PFSK-1 (cell line): Measurements from ENCODE around the gene RAB3C.

Experiments
- FOXP2 ChIP-seq: optimal IDR thresholded peaks from 2 replicates; pipeline ENCODE3; 2011; ENCODE audit warnings: borderline replicate concordance, control low read depth, inconsistent platforms; ENCODE audit not compliant: insufficient read depth; ENCODE audit errors: extremely low read length, extremely low read depth
- POLR2AphosphoS5 ChIP-seq: IDR thresholded peaks from 2 replicates; pipeline ENCODE4 v1.6.1; 2012; ENCODE audit warnings: low read depth, mild to moderate bottlenecking, control low read depth, low read length, moderate library complexity
- SIN3A ChIP-seq: IDR thresholded peaks from 2 replicates; pipeline ENCODE4 v1.6.1; 2012; ENCODE audit warnings: mild to moderate bottlenecking, low read length, moderate library complexity, borderline replicate concordance; ENCODE audit not compliant: insufficient read depth
- TAF1 ChIP-seq: IDR thresholded peaks from 2 replicates; pipeline ENCODE4 v1.6.1; 2012; ENCODE audit warnings: low read length, control low read depth, borderline replicate concordance; ENCODE audit not compliant: insufficient read depth
- TF ChIP-seq, protein P1 (sequence below), 2 experiments: IDR thresholded peaks; 2 replicates each; pipeline versions ENCODE4 v1.6.1 to v1.8.0; 2011 to 2012; ENCODE audit warnings: low read depth in 2 of 2, low read length in 2 of 2, control low read depth in 1 of 2, inconsistent platforms in 1 of 2, mild to moderate bottlenecking in 1 of 2, moderate library complexity in 1 of 2; ENCODE audit not compliant: insufficient read depth in 1 of 2

Gene RAB3C

DNA sequence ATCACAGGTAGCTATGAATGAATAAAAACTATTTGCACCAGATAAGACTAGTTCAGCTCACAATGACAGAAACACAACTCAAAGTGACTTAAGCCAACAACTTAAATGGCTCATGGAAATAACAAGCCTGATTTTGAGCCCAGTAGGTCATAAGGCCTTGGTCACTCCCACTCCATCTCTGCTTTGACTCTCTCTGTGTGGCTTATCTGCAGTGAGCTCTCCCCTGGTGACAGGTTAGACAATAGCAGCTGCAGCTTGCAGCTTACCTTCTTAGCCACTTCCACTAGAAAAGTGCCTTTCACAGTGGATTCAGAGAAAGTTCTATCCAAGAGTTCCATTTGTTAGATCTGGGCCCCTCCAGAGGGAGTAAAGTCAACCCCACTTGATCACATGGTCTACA lies 315.7 kb downstream of the RAB3C start:
- TF ChIP-seq FOXP2 (no peak), TAF1 (no peak), SIN3A (no peak), POLR2AphosphoS5 (no peak)
- TF ChIP-seq, protein P1, sequence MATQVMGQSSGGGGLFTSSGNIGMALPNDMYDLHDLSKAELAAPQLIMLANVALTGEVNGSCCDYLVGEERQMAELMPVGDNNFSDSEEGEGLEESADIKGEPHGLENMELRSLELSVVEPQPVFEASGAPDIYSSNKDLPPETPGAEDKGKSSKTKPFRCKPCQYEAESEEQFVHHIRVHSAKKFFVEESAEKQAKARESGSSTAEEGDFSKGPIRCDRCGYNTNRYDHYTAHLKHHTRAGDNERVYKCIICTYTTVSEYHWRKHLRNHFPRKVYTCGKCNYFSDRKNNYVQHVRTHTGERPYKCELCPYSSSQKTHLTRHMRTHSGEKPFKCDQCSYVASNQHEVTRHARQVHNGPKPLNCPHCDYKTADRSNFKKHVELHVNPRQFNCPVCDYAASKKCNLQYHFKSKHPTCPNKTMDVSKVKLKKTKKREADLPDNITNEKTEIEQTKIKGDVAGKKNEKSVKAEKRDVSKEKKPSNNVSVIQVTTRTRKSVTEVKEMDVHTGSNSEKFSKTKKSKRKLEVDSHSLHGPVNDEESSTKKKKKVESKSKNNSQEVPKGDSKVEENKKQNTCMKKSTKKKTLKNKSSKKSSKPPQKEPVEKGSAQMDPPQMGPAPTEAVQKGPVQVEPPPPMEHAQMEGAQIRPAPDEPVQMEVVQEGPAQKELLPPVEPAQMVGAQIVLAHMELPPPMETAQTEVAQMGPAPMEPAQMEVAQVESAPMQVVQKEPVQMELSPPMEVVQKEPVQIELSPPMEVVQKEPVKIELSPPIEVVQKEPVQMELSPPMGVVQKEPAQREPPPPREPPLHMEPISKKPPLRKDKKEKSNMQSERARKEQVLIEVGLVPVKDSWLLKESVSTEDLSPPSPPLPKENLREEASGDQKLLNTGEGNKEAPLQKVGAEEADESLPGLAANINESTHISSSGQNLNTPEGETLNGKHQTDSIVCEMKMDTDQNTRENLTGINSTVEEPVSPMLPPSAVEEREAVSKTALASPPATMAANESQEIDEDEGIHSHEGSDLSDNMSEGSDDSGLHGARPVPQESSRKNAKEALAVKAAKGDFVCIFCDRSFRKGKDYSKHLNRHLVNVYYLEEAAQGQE (IDR thresholded peaks at IDR 0.05; ENCODE audit: insufficient read depth in 1 of 2, low read depth in 2 of 2, low read length in 2 of 2) = no peak

DNA sequence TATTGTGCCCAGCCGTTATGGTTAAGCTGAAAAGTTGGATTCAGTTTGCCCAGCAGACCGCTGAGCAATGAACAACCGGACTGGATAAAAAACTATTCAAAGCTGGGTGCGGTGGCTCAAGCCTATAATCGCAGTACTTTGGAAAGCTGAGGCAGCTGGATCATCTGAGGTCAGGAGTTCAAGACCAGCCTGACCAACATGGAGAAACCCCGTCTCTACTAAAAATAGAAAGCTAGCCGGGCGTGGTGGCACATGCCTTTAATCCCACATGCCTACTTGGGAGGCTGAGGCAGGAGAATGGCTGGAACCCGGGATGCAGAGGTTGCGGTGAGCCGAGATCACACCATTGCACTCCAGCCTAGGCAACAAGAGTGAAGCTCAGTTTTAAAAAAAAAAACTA lies 318.4 kb downstream of the RAB3C start:
- no peak for TF ChIP-seq POLR2AphosphoS5
- no peak for TF ChIP-seq FOXP2
- TF ChIP-seq SIN3A = no peak
- TF ChIP-seq, protein P1 (IDR thresholded peaks at IDR 0.05; ENCODE audit: insufficient read depth in 1 of 2, low read depth in 2 of 2, low read length in 2 of 2) = no peak
- TF ChIP-seq TAF1 = no peak

DNA sequence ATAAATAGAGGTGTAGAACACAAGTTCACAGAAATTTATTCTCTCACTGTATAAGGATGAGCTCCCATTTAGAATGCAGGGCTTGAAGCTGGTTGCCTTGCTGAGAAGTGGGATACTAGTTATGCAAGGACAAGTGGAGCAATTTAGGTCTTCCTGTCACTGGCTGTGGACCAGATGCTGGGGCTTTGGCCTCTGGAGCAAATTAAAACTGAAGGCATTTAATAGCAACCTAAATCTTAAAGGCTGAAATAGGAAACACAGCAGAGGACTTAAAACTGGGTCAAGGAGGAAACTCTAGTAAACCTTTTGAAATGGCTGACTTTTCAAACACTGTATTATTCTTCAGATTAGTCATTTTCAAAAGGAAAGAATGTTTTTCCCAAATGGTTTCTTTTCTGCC lies 319.4 kb downstream of the RAB3C start:
- no peak for TF ChIP-seq TAF1
- no peak for TF ChIP-seq SIN3A
- TF ChIP-seq POLR2AphosphoS5 = no peak
- TF ChIP-seq FOXP2 = no peak
- TF ChIP-seq, protein P1 (IDR thresholded peaks at IDR 0.05; ENCODE audit: insufficient read depth in 1 of 2, low read depth in 2 of 2, low read length in 2 of 2) = no peak

DNA sequence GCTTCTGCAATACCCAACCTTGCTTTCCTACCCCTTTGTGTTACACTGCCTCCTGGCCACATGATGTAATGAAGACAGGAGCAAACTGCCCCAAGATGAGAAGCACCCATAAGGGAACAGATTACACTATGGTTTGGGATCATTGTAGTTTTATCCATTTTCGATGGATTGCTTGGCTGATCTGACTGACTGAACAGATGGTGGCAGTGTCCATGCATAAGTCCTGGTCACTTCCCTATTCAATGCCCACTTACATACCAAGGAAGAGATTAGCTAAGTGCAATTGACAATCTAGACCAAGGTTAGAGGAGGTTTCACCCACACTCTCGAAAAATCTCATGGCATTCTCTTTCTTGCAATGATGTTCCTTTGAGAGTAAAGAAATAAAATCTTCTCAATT lies 319.9 kb downstream of the RAB3C start:
- TF ChIP-seq TAF1 = no peak

DNA sequence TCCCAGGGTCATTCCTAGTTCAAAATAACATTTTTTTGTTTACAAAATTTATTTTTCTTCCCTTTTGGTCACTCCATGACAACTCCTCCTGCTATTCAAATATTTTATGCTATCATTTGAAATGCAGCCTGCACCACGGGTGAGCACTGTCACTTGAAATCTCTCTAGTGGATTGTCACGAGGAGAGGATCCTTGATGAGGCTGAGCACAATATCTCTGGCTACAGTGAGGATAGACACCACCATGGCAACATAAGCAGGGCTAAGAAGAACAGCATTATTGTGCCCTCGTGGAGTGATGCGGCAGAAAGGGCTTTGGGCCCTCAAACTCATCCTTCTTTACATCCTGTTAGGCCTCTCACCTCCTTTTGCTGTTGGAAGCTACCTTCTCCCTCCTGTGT lies 321.9 kb downstream of the RAB3C start:
- no peak for TF ChIP-seq SIN3A
- TF ChIP-seq POLR2AphosphoS5 = no peak
- TF ChIP-seq TAF1 = no peak
- TF ChIP-seq, protein P1 (IDR thresholded peaks at IDR 0.05; ENCODE audit: insufficient read depth in 1 of 2, low read depth in 2 of 2, low read length in 2 of 2) = no peak
- no peak for TF ChIP-seq FOXP2

DNA sequence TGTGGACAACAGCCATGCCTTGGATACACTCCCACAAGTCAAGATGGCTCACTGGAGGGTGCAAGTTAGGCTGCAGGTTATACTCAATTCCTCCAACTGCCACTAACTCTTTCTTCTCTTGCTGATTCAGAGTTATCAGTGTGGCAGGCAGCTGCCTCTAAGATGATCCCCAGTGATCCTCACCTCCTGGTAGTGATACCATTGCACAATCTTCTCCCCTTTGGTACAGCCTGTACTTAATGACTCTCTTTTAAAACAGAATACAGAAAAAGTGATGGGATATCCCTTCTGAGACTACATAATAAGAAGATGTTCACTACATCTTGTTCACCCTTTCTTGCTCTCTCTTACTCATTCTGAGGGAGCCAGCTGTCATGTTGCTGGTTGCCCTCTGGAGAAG lies 323.1 kb downstream of the RAB3C start:
- TF ChIP-seq POLR2AphosphoS5 = no peak
- TF ChIP-seq SIN3A = no peak
- TF ChIP-seq, protein P1 (IDR thresholded peaks at IDR 0.05; ENCODE audit: insufficient read depth in 1 of 2, low read depth in 2 of 2, low read length in 2 of 2) = no peak
- TF ChIP-seq TAF1 = no peak
- no peak for TF ChIP-seq FOXP2
